ENCODE data around the gene ADGRV1.

Gene ADGRV1

DNA sequence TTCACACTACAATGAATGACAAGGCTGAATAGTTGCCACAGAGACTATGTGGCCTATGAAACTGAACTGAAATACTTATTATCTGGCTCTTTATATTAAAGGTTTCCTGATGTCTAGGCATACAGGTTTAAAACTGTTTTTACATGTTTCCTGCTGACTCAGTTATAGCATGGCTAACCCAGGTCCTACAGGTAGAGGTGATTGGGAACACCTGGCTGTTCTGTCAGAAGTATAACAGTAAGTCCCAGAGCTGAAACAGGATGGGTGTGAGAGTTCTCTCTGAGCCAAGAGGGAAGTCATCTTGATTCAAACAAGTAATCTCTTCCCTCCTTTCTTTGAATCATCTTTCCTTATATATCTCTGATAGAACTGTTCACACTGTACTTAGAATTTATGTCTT, 4.9 kb upstream of the ADGRV1 start:
- Histone ChIP-seq H3K36me3 (ENCODE audit: insufficient read depth, low read length) (no peaks in the 10 kb centered on the region), H3K9me2 (replicated peaks; ENCODE audit: low read depth, low read length) (no peaks in the 10 kb centered on the region), H3K79me2 (ENCODE audit: insufficient read depth, low read length) (no peaks in the 10 kb centered on the region), H3K27me3 (ENCODE audit: insufficient read depth, low read length, poor library complexity, severe bottlenecking) (no peaks in the 10 kb centered on the region), H3K9me3 (ENCODE audit: insufficient read depth, low read depth, low read length) (no peaks in the 10 kb centered on the region), H2AFZ (ENCODE audit: low read length) (no peak overlapping the region), H3K4me2 (ENCODE audit: low read depth, low read length, poor library complexity, severe bottlenecking) (no peak overlapping the region), H3F3A (ENCODE audit: low read depth) (no peaks in the 10 kb centered on the region), H3K4me3 (ENCODE audit: low read length, poor library complexity, severe bottlenecking) (no peak overlapping the region), H4K20me1 (ENCODE audit: insufficient read depth, low read length, poor library complexity, severe bottlenecking) (no peaks in the 10 kb centered on the region), H3K4me1 (ENCODE audit: insufficient read depth, low read length, poor library complexity, severe bottlenecking) (no peaks in the 10 kb centered on the region), H3K9ac (ENCODE audit: low read depth, low read length, poor library complexity, severe bottlenecking) (no peak overlapping the region)
- no peak for TF ChIP-seq EZH2phosphoT487 (IDR thresholded peaks at IDR 0.05; ENCODE audit: borderline replicate concordance)
- TF ChIP-seq, protein P1, sequence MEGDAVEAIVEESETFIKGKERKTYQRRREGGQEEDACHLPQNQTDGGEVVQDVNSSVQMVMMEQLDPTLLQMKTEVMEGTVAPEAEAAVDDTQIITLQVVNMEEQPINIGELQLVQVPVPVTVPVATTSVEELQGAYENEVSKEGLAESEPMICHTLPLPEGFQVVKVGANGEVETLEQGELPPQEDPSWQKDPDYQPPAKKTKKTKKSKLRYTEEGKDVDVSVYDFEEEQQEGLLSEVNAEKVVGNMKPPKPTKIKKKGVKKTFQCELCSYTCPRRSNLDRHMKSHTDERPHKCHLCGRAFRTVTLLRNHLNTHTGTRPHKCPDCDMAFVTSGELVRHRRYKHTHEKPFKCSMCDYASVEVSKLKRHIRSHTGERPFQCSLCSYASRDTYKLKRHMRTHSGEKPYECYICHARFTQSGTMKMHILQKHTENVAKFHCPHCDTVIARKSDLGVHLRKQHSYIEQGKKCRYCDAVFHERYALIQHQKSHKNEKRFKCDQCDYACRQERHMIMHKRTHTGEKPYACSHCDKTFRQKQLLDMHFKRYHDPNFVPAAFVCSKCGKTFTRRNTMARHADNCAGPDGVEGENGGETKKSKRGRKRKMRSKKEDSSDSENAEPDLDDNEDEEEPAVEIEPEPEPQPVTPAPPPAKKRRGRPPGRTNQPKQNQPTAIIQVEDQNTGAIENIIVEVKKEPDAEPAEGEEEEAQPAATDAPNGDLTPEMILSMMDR (conservative IDR thresholded peaks at IDR 0.05; ENCODE audit: low read length) = no peak

DNA sequence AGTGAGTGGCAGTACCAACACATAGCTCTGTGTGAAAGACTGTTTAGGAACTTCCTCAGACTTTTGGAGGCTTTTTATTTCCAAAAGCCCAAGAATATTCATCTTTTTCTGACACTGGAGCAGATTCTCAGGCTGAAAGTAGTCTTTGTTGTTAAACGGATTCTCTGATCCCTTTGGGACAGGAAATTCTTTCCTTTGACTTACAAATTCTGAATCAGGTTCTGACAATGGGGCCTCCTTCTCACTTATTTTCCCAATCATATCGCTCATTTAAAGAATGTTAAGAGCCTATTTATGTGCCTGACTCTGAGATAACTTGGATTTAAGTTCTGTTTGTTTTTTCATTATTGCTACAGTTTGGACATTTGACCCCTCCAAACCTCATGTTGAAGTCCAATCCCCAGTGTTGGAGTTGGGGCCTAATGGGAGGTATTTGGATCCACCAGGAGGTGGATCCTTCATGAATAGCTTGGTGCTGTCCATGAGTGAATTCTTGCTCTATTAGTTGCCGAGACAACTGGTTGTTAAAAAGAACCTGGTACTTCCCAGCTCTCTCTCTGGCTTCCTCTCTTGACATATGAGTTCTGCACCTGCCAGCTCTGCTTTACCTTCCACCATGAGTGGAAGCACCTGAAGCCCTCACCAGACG, 4.1 kb upstream of the ADGRV1 start:
- Histone ChIP-seq H2AFZ (ENCODE audit: low read length) (no peak overlapping the region), H3K9me3 (ENCODE audit: insufficient read depth, low read depth, low read length) (no peaks in the 10 kb centered on the region), H3K9ac (ENCODE audit: low read depth, low read length, poor library complexity, severe bottlenecking) (no peak overlapping the region), H3K4me1 (ENCODE audit: insufficient read depth, low read length, poor library complexity, severe bottlenecking) (no peaks in the 10 kb centered on the region), H4K20me1 (ENCODE audit: insufficient read depth, low read length, poor library complexity, severe bottlenecking) (no peaks in the 10 kb centered on the region), H3K79me2 (ENCODE audit: insufficient read depth, low read length) (no peaks in the 10 kb centered on the region), H3K36me3 (ENCODE audit: insufficient read depth, low read length) (no peaks in the 10 kb centered on the region), H3K27me3 (ENCODE audit: insufficient read depth, low read length, poor library complexity, severe bottlenecking) (no peaks in the 10 kb centered on the region), H3K4me2 (ENCODE audit: low read depth, low read length, poor library complexity, severe bottlenecking) (no peak overlapping the region), H3F3A (ENCODE audit: low read depth) (no peaks in the 10 kb centered on the region), H3K9me2 (replicated peaks; ENCODE audit: low read depth, low read length) (no peaks in the 10 kb centered on the region), H3K4me3 (ENCODE audit: low read length, poor library complexity, severe bottlenecking) (no peak overlapping the region)
- no peak for TF ChIP-seq EZH2phosphoT487 (IDR thresholded peaks at IDR 0.05; ENCODE audit: borderline replicate concordance)
- TF ChIP-seq, protein P1 (conservative IDR thresholded peaks at IDR 0.05; ENCODE audit: low read length) = no peak

DNA sequence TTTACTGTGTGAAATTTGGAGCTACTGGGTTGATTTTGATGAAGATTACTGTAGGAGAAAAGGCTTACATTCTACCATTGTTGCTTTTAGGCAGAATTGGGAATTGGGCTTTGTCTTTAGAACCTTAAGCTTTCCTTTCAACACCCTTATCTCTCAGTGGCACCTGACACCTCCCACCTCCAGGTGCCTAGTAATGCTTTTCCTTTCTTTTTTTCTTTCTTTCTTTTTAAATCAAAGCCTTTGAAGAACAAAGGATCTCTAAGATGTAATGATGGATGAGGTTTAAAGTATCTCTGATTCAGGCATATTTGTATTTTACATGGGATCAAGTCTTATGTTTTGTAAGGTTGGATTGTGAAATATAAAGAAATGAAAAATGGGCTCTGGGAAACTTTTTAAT, 2.9 kb upstream of the ADGRV1 start:
- no peak overlapping the region for H3K4me2 ChIP-seq (ENCODE audit: low read depth, low read length, poor library complexity, severe bottlenecking)
- no peaks in the 10 kb centered on the region for H3K27me3 ChIP-seq (ENCODE audit: insufficient read depth, low read length, poor library complexity, severe bottlenecking)
- no peaks in the 10 kb centered on the region for H3K9me2 ChIP-seq (replicated peaks; ENCODE audit: low read depth, low read length)
- H4K20me1 ChIP-seq (ENCODE audit: insufficient read depth, low read length, poor library complexity, severe bottlenecking) = no peaks in the 10 kb centered on the region
- no peaks in the 10 kb centered on the region for H3F3A ChIP-seq (ENCODE audit: low read depth)
- H3K9ac ChIP-seq (ENCODE audit: low read depth, low read length, poor library complexity, severe bottlenecking) = no peak overlapping the region
- no peaks in the 10 kb centered on the region for H3K36me3 ChIP-seq (ENCODE audit: insufficient read depth, low read length)
- no peak for TF ChIP-seq EZH2phosphoT487 (IDR thresholded peaks at IDR 0.05; ENCODE audit: borderline replicate concordance)
- TF ChIP-seq, protein P1 (conservative IDR thresholded peaks at IDR 0.05; ENCODE audit: low read length) = no peak
- H2AFZ ChIP-seq (ENCODE audit: low read length) = no peak overlapping the region
- no peak overlapping the region for H3K4me3 ChIP-seq (ENCODE audit: low read length, poor library complexity, severe bottlenecking)
- H3K4me1 ChIP-seq (ENCODE audit: insufficient read depth, low read length, poor library complexity, severe bottlenecking) = no peaks in the 10 kb centered on the region
- no peaks in the 10 kb centered on the region for H3K9me3 ChIP-seq (ENCODE audit: insufficient read depth, low read depth, low read length)
- H3K79me2 ChIP-seq (ENCODE audit: insufficient read depth, low read length) = no peaks in the 10 kb centered on the region

Data from Loucy (cell line).